ENCODE results near the gene PHACTR1. TPM values are rescaled to one million over a fixed set of nuclear protein-coding genes. Genes with fewer than 3 reads are reported as not detected.

The PHACTR1 gene
- total RNA-seq, 1 donor from 2014 or later = 85.9 TPM

DNA sequence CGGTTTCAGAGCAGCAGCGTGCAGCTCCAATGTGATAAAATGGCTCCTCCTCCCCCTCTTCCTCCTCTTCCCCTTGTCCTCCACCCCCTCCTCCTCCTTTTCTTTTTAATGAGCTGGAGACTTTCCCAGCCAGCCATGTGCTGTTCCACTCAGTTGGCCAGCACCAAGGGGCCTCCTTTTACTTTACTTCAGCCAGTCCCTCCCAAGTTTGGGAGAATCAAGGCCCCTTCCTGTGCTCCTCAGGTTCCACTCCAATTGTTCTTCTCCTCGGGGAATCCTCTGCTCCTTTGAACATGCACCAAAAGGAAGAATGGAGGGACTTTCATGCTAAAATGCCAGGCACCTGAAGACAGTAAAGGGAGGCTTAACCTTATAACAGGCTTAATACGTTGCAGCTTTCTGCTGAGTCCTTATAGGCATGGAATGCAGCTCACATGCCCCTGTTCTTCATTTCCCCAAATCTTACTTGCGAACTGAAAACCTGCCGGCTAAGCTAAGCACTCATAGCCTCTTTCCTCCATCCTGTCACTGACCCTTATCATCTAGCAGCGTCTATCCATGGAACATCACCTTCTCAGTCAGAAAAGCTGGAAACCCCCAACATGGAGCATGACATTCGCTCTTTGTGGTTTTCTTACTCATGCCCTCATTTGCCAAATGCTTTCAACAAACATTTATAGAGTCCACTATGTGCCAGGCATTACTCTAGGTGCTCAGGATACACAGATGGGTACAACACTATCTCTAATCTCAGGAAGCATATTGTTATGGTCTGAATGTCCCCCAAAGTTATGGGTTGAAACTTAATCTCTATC lies 170.6 kb downstream of the PHACTR1 start:
- H3K36me3 ChIP-seq = no peaks in the 10 kb centered on the region
- H3K4me1 ChIP-seq = peaks cover 9% of the 10 kb centered on the region
- no peak for DNase-seq
- no peak overlapping the region for H3K27ac ChIP-seq (replicated peaks)
- H3K9me3 ChIP-seq (replicated peaks) = peaks cover 21% of the 10 kb centered on the region
- H3K4me3 ChIP-seq = no peak overlapping the region
- intact Hi-C loops (cut with micrococcal nuclease) = no loop called here
- TF ChIP-seq, protein P1, sequence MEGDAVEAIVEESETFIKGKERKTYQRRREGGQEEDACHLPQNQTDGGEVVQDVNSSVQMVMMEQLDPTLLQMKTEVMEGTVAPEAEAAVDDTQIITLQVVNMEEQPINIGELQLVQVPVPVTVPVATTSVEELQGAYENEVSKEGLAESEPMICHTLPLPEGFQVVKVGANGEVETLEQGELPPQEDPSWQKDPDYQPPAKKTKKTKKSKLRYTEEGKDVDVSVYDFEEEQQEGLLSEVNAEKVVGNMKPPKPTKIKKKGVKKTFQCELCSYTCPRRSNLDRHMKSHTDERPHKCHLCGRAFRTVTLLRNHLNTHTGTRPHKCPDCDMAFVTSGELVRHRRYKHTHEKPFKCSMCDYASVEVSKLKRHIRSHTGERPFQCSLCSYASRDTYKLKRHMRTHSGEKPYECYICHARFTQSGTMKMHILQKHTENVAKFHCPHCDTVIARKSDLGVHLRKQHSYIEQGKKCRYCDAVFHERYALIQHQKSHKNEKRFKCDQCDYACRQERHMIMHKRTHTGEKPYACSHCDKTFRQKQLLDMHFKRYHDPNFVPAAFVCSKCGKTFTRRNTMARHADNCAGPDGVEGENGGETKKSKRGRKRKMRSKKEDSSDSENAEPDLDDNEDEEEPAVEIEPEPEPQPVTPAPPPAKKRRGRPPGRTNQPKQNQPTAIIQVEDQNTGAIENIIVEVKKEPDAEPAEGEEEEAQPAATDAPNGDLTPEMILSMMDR (IDR thresholded peaks at IDR 0.05; ENCODE audit: borderline replicate concordance) = no peak
- H3K27me3 ChIP-seq (ENCODE audit: low read depth) = peaks cover 13% of the 10 kb centered on the region

DNA sequence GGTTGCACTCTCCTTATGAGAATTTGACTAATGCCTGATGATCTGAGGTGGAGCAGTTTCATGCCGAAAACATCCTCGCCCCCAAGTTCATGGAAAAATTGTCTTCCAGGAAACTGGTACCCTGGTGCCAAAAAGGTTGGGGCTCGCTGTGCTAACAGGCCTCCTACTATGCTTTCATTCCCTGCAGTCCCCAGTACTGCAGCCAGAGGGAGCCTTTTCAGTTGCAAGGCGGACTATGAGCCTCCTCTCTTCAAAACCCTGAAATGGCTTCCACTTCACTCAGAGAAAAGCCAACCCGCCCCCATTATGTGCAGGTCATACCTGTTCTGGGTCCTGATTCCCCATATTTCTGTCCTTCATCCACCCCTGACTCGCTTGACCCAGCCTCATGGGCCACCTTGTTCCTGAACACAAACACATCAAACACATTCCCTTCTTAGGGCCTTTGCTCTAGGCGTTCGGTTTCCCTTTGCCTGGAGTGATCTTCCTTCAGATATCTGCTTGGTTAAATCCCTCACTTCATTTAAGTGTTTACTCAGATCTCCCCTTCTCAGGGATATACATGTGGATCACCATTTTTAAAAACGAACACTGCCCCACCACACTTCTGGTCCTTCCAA lies 173.7 kb downstream of the PHACTR1 start:
- DNase-seq = no peak

DNA sequence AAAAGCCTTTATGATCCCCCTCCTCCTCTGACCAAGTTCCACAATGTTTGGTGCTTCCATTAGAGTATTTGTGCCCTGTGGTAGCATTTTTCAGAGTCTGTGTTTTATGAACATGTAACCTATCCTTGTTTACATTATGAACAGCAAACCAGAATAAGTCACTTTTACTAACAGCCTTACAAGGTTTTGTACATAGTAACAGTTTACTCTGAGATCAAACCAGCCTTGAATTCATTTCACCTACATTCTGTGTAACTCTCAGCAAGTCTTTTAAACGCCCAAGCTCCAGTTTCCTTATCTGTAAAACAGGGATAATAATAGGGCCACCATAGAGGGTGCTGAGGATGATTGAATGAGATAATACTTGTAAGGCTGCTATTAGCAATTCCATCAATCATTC lies 175.0 kb downstream of the PHACTR1 start:
- Histone ChIP-seq H3K4me3 (no peak overlapping the region), H3K27me3 (ENCODE audit: low read depth) (no peaks in the 10 kb centered on the region), H3K27ac (replicated peaks) (no peak overlapping the region), H3K9me3 (replicated peaks) (peaks cover 21% of the 10 kb centered on the region), H3K36me3 (no peaks in the 10 kb centered on the region), H3K4me1 (peaks cover 26% of the 10 kb centered on the region)
- DNase-seq = no peak
- TF ChIP-seq, protein P1 (IDR thresholded peaks at IDR 0.05; ENCODE audit: borderline replicate concordance) = no peak
- intact Hi-C loops (cut with micrococcal nuclease) = loop anchor here (10.0 kb wide), 1 partner anchor 257 kb away; no protein-coding TSS in a partner anchor

More for the DNA sequence above, 173.7 kb downstream of the PHACTR1 start:
- no peaks in the 10 kb centered on the region for H3K36me3 ChIP-seq
- H3K9me3 ChIP-seq (replicated peaks) = peaks cover 21% of the 10 kb centered on the region
- TF ChIP-seq, protein P1 (IDR thresholded peaks at IDR 0.05; ENCODE audit: borderline replicate concordance) = peak; percentile 50
- intact Hi-C loops (cut with micrococcal nuclease) = loop anchor here (10.0 kb wide), 1 partner anchor 255 kb away; no protein-coding TSS in a partner anchor
- no peak overlapping the region for H3K4me3 ChIP-seq
- H3K27me3 ChIP-seq (ENCODE audit: low read depth) = no peaks in the 10 kb centered on the region
- no peak overlapping the region for H3K27ac ChIP-seq (replicated peaks)
- peaks cover 19% of the 10 kb centered on the region for H3K4me1 ChIP-seq

DNA sequence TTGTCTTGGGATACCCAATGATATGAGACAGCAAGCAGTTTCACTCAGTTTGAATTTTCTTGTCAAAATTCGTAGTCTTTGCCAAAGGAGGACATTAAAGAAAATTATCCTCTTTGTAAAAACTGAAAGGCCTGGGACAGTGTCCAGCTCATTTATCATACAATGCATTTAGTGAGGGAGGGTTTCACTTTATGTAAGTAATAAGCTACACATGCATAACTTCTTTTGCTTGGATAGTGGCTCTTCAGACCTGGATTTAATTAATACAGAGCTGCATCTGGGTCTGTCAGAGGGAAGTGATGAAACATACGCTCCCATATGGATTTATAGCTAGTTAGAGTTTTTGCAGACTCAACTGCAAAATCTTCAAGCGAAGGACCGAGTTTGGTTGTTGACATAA lies 175.6 kb downstream of the PHACTR1 start:
- Histone ChIP-seq H3K36me3 (no peaks in the 10 kb centered on the region), H3K9me3 (replicated peaks) (peaks cover 21% of the 10 kb centered on the region), H3K27me3 (ENCODE audit: low read depth) (peaks cover 2% of the 10 kb centered on the region), H3K4me1 (peaks cover 23% of the 10 kb centered on the region), H3K4me3 (no peak overlapping the region), H3K27ac (replicated peaks) (no peak overlapping the region)
- no peak for DNase-seq
- TF ChIP-seq, protein P1 (IDR thresholded peaks at IDR 0.05; ENCODE audit: borderline replicate concordance) = no peak
- intact Hi-C loops (cut with micrococcal nuclease) = loop anchor here (10.0 kb wide), 1 partner anchor 257 kb away; no protein-coding TSS in a partner anchor

DNA sequence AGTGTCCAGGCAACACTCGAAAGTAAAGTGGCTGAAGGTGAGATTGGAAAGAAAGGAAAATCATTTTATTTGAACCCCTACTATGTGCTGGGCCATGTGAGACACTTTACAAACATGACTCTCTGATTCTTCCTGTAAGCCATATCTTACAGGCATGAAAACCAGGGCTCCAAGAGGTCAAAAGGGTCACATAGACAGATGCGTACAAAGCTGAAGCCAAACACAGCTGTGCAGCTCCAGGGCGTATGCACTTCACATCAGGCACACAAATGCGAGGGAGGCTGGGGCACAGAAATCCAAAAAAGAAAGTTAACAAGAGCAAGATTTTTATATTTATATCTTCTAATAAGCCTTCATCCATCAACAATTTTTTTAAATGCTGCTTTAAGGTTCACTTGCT lies 176.5 kb downstream of the PHACTR1 start:
- Histone ChIP-seq H3K9me3 (replicated peaks) (peaks cover 21% of the 10 kb centered on the region), H3K27ac (replicated peaks) (no peak overlapping the region), H3K4me1 (peaks cover 21% of the 10 kb centered on the region), H3K4me3 (no peak overlapping the region), H3K36me3 (no peaks in the 10 kb centered on the region), H3K27me3 (ENCODE audit: low read depth) (peaks cover 4% of the 10 kb centered on the region)
- intact Hi-C loops (cut with micrococcal nuclease) = loop anchor here (10.0 kb wide), 1 partner anchor 258 kb away; no protein-coding TSS in a partner anchor
- TF ChIP-seq, protein P1 (IDR thresholded peaks at IDR 0.05; ENCODE audit: borderline replicate concordance) = no peak
- no peak for DNase-seq

All from left ventricle myocardium inferior (tissue), 1 donor.